K562 (cell line): ENCODE measurements around the gene CLP1. TPM values are rescaled to one million over a fixed set of nuclear protein-coding genes. Genes with fewer than 3 reads are reported as not detected.
A peak's percentile ranks its signal among the peaks of the same experiment; 100 is the strongest.

Experiments
- HDAC1 ChIP-seq, 2 experiments: fragments of 450-650 bp; IDR thresholded peaks; 2 replicates each; pipeline ENCODE4 v1.6.1; 2016 to 2017; ENCODE audit warnings: inconsistent platforms in 1 of 2, mild to moderate bottlenecking in 1 of 2, moderate library complexity in 1 of 2
- MAFF ChIP-seq: IDR thresholded peaks from 2 replicates; pipeline ENCODE4 v1.6.1; 2012; ENCODE audit warnings: low read length, improper control_type of control experiment
- MXI1 ChIP-seq: IDR thresholded peaks from 2 replicates; pipeline ENCODE4 v1.6.1; 2011; ENCODE audit warnings: low read depth, mild to moderate bottlenecking, improper control_type of control experiment, low read length
- NELFE ChIP-seq: IDR thresholded peaks from 2 replicates; pipeline ENCODE4 v1.6.1; 2011; ENCODE audit warnings: mild to moderate bottlenecking; ENCODE audit not compliant: insufficient read depth, insufficient read length
- POLR2AphosphoS2 ChIP-seq: IDR thresholded peaks from 2 replicates; pipeline ENCODE4 v1.6.1; 2012; ENCODE audit warnings: low read length, improper control_type of control experiment
- PRMT5 ChIP-seq: sonication (generic); formaldehyde crosslinking; IDR thresholded peaks from 2 replicates; pipeline ENCODE4 v1.5.0; 2020; ENCODE audit warnings: missing genetic modification reagents
- RBFOX2 ChIP-seq: fragments of 200-400 bp; formaldehyde crosslinking; IDR thresholded peaks from 2 replicates; pipeline ENCODE4 v1.6.1; 2017; ENCODE audit warnings: low read depth, mild to moderate bottlenecking, low read length, moderate library complexity
- SAFB2 ChIP-seq: fragments of 200-400 bp; formaldehyde crosslinking; IDR thresholded peaks from 2 replicates; pipeline ENCODE4 v1.6.1; 2018; ENCODE audit warnings: borderline replicate concordance, low read length, low read depth, moderate library complexity; ENCODE audit not compliant: severe bottlenecking
- SPI1 ChIP-seq: IDR thresholded peaks from 2 replicates; pipeline ENCODE4 v1.6.1; 2011; ENCODE audit warnings: low read depth, low read length, control low read depth, borderline replicate concordance
- TCF3 ChIP-seq: sonication (generic); formaldehyde crosslinking; IDR thresholded peaks from 2 replicates; pipeline ENCODE4 v1.4.0; 2020; ENCODE audit warnings: mild to moderate bottlenecking, missing genetic modification reagents
- ZKSCAN1 ChIP-seq: fragments of 150-350 bp; IDR thresholded peaks from 2 replicates; pipeline ENCODE4 v1.6.1; 2016; ENCODE audit warnings: low read depth, low read length
- ZNF174 ChIP-seq: fragments of 250-450 bp; sonication (Bioruptor Pico); IDR thresholded peaks from 2 replicates; pipeline ENCODE4 v1.4.0; 2020; ENCODE audit warnings: mild to moderate bottlenecking
- ZNF197 ChIP-seq: fragments of 200-800 bp; sonication (Bioruptor generic); IDR thresholded peaks from 2 replicates; pipeline ENCODE4 v1.6.1; 2016; ENCODE audit warnings: low read depth, missing genetic modification characterization, missing compliant biosample characterization
- ZNF507 ChIP-seq: conservative IDR thresholded peaks from 2 replicates; pipeline ENCODE4 v1.6.1; 2017; ENCODE audit warnings: missing genetic modification characterization, missing compliant biosample characterization
- ZNF696 ChIP-seq: fragments of 250-450 bp; sonication (Bioruptor Pico); conservative IDR thresholded peaks from 2 replicates; pipeline ENCODE4 v1.4.0; 2020; ENCODE audit warnings: mild to moderate bottlenecking, moderate library complexity
- polyA plus RNA-seq, 8 experiments: library from polyadenylated mRNA; depleted of rRNA in 4 of 8; stranded (reverse) in 5 of 8; unstranded in 3 of 8; fragments of >200 nt; fragmentation: Nextera tagmentation in 2 of 8; fragmentation: Illumina TruSeq in 1 of 8; extraction: Ambion mirVana in 2 of 8; extraction: Trizol in 1 of 8; gene quantifications; 2 replicates each; pipeline versions ENCODE4 v1.2.1 to v1.2.3, GENCODE V29; 2011 to 2014; ENCODE audit warnings: inconsistent platforms in 1 of 8, missing spikeins in 1 of 8
- total RNA-seq, 7 experiments: library from RNA; depleted of rRNA in 6 of 7; stranded (reverse); fragments of >200 nt in 6 of 7; fragmentation: Illumina TruSeq in 2 of 7; extraction: Trizol in 2 of 7; gene quantifications; 2 replicates each; pipeline versions ENCODE4 v1.2.1 to v1.2.3, GENCODE V29; 2011 to 2021; ENCODE audit warnings: low replicate concordance in 1 of 7
- TF ChIP-seq, protein P1 (sequence below), 2 experiments: fragments of 450-650 bp; IDR thresholded peaks; 2 replicates each; pipeline ENCODE4 v1.6.1; 2018; ENCODE audit warnings: mild to moderate bottlenecking in 2 of 2, low read depth in 1 of 2; ENCODE audit not compliant: partially characterized antibody in 2 of 2
- TF ChIP-seq, protein P2 (sequence below): sonication (generic); formaldehyde crosslinking; IDR thresholded peaks from 2 replicates; pipeline ENCODE4 v1.8.1; 2023; ENCODE audit warnings: mild to moderate bottlenecking, missing genetic modification reagents
- TF ChIP-seq, protein P3 (sequence below): fragments of 450-650 bp; IDR thresholded peaks from one replicate; pipeline ENCODE4 v1.6.1; 2018; ENCODE audit warnings: mild to moderate bottlenecking, moderate library complexity; ENCODE audit not compliant: partially characterized antibody
- TF ChIP-seq, protein P4 (sequence below): sonication (generic); formaldehyde crosslinking; IDR thresholded peaks from 2 replicates; pipeline ENCODE4 v1.8.1; 2023; ENCODE audit warnings: mild to moderate bottlenecking, missing genetic modification reagents

Gene CLP1
- total and polyA plus RNA-seq, 9 of the 15 experiments (the other 6 are each of a cell fraction or from before 2014, with no cell fraction given), result 19.1 to 46.2 (median 27.8) TPM

DNA sequence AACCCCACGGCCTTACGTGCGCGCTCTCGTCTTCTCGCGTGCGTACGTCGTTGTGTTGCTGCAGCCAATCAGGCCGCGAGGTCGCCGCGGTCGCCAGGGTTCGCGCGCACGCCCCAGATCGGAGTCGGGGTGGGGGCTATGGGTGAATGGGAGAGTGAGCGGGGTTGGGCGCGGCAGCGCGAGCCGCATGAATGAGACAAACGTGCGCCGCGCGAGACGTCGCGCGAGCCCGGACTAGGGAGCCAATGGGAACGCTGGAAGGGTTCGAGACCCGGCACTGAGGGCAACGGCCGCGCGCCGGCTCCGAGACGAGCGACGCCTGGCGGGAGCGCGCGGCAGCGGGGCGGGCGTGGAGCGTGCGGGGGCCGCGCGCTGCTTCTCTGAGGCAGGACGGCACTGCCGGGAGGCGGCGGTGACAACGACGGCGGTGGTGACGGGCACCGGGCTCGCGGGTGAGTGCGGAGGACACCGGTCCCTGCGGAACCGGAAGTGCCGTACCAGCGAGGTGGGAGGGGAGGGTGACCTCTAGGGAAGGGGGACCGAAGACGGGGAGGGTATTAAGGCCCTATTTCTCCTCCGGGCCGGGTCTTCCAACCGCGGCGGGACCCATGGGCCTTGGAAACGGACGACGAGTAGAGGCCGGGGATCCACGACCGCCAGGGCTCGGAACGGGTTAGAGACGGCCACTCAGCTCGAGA lies 10.3 kb downstream of the CLP1 start, which contains the start of gene ZDHHC5 (continued):
- TF ChIP-seq POLR2AphosphoS2, result no peak
- TF ChIP-seq, protein P1, sequence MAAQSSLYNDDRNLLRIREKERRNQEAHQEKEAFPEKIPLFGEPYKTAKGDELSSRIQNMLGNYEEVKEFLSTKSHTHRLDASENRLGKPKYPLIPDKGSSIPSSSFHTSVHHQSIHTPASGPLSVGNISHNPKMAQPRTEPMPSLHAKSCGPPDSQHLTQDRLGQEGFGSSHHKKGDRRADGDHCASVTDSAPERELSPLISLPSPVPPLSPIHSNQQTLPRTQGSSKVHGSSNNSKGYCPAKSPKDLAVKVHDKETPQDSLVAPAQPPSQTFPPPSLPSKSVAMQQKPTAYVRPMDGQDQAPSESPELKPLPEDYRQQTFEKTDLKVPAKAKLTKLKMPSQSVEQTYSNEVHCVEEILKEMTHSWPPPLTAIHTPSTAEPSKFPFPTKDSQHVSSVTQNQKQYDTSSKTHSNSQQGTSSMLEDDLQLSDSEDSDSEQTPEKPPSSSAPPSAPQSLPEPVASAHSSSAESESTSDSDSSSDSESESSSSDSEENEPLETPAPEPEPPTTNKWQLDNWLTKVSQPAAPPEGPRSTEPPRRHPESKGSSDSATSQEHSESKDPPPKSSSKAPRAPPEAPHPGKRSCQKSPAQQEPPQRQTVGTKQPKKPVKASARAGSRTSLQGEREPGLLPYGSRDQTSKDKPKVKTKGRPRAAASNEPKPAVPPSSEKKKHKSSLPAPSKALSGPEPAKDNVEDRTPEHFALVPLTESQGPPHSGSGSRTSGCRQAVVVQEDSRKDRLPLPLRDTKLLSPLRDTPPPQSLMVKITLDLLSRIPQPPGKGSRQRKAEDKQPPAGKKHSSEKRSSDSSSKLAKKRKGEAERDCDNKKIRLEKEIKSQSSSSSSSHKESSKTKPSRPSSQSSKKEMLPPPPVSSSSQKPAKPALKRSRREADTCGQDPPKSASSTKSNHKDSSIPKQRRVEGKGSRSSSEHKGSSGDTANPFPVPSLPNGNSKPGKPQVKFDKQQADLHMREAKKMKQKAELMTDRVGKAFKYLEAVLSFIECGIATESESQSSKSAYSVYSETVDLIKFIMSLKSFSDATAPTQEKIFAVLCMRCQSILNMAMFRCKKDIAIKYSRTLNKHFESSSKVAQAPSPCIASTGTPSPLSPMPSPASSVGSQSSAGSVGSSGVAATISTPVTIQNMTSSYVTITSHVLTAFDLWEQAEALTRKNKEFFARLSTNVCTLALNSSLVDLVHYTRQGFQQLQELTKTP (IDR thresholded peaks at IDR 0.05; ENCODE audit: low read depth in 1 of 2, partially characterized antibody in 2 of 2), result no peak
- TF ChIP-seq, protein P2, sequence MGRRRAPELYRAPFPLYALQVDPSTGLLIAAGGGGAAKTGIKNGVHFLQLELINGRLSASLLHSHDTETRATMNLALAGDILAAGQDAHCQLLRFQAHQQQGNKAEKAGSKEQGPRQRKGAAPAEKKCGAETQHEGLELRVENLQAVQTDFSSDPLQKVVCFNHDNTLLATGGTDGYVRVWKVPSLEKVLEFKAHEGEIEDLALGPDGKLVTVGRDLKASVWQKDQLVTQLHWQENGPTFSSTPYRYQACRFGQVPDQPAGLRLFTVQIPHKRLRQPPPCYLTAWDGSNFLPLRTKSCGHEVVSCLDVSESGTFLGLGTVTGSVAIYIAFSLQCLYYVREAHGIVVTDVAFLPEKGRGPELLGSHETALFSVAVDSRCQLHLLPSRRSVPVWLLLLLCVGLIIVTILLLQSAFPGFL (CRISPR knock-in tag), result no peak
- TF ChIP-seq SPI1, result peak; percentile 52; the same call in 1 of the 2 replicates
- TF ChIP-seq RBFOX2, result peak; percentile 97
- TF ChIP-seq ZNF174 (CRISPR knock-in tag), result no peak
- TF ChIP-seq ZKSCAN1, result no peak
- TF ChIP-seq, protein P3, sequence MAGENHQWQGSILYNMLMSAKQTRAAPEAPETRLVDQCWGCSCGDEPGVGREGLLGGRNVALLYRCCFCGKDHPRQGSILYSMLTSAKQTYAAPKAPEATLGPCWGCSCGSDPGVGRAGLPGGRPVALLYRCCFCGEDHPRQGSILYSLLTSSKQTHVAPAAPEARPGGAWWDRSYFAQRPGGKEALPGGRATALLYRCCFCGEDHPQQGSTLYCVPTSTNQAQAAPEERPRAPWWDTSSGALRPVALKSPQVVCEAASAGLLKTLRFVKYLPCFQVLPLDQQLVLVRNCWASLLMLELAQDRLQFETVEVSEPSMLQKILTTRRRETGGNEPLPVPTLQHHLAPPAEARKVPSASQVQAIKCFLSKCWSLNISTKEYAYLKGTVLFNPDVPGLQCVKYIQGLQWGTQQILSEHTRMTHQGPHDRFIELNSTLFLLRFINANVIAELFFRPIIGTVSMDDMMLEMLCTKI, result no peak
- TF ChIP-seq ZNF696, result no peak
- TF ChIP-seq TCF3 (CRISPR knock-in tag), result no peak
- TF ChIP-seq HDAC1 (IDR thresholded peaks at IDR 0.05), result peak in 1 of 2 experiments; percentile 71; a peak in 1 of 4 replicates
- TF ChIP-seq, protein P4, sequence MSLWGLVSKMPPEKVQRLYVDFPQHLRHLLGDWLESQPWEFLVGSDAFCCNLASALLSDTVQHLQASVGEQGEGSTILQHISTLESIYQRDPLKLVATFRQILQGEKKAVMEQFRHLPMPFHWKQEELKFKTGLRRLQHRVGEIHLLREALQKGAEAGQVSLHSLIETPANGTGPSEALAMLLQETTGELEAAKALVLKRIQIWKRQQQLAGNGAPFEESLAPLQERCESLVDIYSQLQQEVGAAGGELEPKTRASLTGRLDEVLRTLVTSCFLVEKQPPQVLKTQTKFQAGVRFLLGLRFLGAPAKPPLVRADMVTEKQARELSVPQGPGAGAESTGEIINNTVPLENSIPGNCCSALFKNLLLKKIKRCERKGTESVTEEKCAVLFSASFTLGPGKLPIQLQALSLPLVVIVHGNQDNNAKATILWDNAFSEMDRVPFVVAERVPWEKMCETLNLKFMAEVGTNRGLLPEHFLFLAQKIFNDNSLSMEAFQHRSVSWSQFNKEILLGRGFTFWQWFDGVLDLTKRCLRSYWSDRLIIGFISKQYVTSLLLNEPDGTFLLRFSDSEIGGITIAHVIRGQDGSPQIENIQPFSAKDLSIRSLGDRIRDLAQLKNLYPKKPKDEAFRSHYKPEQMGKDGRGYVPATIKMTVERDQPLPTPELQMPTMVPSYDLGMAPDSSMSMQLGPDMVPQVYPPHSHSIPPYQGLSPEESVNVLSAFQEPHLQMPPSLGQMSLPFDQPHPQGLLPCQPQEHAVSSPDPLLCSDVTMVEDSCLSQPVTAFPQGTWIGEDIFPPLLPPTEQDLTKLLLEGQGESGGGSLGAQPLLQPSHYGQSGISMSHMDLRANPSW (CRISPR knock-in tag), result no peak
- TF ChIP-seq ZNF197 (CRISPR knock-in tag), result peak; percentile 85; the same call in 1 of the 2 replicates
- no peak for TF ChIP-seq SAFB2
- no peak for TF ChIP-seq NELFE
- TF ChIP-seq ZNF507 (tag), result no peak
- TF ChIP-seq MXI1, result no peak
- TF ChIP-seq PRMT5 (CRISPR knock-in tag), result no peak
- no peak for TF ChIP-seq MAFF
